GM21390 (cell line): ENCODE measurements around the gene CTSD.

Experiments used
- ATAC-seq: cut with Tn5 transposase; IDR thresholded peaks from one replicate; pipeline ENCODE4 v1.9.1; 2021; ENCODE audit not compliant: unreplicated experiment

Gene CTSD

DNA sequence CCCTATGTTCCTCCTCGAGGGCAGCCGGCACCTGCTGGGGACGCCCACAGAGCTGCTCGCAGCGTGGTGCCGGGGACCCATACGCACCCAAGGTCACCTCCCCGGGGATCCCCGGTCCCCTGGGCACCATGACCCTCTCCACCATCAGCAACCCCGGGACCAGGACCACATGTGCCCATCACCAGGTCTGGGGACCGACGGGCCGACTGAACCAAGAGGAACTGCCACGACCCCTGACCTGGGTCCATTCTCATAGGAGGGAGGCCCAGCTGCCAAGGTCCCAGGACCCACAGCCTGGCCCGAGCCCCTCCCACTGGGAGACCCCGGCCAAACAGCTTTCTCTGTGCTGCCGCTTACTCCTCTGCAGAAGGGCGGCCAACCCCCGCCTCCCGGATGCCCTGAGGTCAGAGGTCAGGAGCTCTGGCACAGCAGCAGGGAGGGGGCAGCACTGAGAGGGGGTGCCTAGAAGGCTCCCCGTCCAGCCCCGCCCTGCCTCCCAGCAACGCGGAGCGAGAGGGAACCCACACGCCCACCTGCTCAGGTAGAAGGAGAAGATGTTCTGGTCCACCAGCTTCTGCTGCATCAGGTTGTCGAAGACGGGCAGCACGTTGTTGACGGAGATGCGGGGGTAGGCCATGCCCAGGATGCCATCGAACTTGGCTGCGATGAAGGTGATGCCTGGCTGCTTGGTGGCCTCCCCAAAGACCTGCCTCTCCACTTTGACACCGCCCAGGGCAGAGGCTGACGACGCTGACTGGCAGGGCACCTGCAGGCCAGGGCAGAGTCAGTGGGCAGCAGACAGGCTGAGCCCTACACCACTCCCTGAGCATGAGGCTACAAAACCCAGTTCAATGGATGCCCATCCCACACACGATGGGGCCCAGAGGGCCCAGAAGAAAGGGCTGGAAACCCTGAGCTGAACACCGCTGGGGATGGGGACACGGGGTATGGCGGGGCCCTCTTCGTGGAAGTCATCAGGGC lies 6.6 kb downstream of the CTSD start:
- ATAC-seq = no peak

DNA sequence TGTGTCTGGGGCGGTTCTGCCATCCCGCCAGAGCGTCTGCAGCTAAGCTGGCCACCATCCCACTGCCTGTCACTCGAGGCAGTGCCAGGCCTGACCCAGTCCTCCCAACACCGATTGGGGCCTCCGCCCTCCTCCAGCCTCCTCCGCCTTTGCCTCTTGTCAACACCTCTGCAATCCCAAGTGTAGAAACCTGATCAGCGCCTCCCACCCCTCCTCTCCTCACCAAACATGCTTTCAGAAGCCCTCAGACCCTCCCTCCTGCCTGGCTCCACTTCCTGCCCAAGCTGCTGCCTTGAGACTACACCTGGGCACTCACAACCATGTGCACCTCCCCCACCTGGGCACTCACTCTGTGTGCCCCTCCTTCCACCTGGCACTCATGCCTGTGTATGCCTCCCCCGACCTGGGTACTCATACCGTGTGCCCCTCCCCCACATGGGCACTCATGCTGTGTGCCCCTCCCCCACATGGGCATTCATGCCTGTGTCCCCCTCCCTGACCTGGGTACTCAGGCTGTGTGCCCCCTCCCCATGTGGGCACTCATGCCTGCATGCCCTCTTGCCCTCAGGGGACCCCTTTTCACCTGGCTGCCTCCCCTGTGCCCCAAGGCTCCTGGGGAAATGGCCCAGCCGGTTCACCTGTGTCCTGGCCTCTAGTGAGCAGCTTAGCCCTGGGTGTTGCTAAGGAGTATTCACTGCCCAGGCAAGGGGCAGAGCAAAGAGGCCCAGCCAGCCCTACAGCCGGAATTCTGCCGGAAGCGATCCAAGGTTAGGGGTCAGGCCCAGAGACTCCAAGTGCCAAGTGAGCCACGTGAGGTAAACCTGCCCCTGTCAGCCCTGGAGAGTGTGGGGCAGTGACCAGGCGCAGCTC lies 7.8 kb downstream of the CTSD start:
- no peak for ATAC-seq

DNA sequence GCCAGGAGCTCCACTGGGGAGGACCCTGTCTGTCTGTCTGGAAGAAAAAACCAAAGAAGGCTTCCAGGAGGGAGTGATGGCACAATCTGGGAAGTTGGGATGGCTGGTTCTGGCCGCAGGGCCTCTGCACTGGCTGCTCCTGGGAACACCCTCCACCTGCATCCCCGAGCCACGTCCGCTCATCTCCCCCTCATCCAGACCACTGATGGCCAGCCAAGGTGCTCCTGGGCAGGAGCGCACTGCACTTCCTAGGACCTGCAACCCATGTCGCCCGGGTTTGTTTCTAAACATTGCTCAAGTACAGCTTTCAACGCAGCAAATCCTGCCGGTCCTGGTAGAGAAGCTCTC lies 8.4 kb downstream of the CTSD start:
- no peak for ATAC-seq

DNA sequence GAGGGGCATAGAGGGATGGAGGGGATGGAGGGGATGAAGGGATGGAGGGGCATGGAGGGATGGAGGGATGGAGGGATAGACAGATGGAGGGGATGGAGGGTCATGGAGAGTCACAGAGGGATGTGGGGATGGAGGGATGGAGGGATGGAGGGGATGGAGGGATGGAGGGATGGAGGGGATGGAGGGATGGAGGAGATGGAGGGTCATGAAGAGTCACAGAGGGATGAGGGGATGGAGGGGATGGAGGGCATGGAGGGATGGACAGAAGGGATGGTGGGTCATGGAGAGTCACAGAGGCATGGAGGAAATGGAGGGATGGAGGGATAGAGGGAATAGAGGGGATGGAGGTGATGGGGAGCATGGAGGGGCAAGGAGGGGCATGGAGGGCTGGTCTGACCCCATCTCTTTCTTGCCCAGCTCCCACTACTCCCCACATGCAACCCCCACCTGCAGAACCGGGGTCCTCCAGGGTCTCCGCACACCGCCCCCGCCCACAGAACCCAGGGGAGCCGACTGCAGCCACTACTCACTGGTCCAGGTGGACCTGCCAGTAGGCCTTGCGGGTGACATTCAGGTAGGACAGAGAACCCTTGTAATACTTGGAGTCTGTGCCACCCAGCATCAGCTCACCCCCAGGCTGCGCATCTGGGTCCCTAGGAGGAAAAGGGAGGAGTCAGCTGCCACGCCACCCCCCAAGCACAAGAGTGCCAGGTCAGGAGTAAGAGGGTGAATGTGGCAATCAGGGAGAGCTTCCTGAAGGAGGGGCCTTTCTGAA lies 9.2 kb downstream of the CTSD start:
- ATAC-seq = no peak

DNA sequence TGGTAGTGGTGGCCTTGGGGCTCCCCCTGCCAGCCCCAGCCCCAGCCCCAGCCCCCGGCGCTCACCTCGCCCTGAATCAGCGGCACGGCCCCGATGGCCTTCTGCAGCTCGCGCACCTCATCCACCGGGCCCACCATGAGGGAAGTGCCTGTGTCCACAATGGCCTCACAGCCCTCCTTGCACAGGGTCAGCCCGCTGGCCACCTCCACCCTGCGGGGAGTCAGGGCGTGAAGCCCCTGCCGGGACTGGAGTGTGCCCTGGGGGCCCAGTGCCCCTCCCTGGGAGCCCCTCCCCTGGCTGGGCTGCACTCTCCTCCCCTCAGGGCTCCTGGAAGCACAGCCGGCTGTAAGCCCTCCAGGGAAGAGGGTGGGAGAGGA lies 9.8 kb downstream of the CTSD start:
- no peak for ATAC-seq

DNA sequence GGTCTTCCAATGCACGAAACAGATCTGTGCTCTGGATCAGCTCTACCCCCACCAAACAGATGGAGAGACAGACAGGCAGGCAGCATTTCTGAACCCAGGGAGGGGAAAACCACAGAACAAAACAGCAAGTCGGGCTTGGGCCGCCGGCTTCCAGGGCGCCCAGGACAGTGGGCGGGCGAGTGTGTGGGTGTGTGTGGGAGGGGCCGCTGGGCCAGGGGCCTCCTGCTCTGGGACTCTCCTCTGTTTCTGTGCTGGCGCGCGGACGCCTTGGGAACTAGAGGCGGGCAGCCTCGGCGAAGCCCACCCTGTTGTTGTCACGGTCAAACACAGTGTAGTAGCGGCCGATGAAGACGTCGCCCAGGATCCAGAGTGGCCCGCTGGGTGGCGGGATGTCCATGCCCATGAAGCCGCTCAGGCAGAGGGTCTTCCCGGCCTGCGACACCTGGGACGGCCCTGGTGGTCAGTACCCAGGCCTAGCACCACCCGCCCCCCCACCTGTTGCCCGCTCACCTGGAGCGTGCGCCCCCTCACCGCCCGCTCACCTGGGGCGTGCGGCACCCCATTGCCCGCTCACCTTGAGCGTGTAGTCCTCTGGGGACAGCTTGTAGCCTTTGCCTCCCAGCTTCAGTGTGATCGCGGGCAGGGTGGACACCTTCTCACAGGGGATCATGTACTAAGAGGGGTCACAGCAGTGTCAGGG lies 10.3 kb downstream of the CTSD start:
- no peak for ATAC-seq

DNA sequence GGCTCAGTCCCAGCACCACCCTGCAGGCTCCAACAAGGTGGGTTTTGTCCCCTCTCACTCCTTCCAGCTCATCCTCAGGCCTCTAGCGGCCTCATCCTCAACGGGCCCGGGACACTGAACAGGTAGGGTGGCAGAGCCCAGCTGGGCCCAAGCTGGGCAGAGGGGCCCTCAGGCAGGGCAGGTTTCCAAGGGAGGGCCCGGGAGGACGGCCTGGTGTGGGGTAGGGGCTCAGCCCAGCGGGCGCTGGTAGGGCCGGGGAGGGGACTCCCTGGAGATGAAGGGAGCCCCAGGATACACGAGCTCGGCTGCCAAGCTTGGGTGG lies 10.9 kb downstream of the CTSD start:
- no peak for ATAC-seq

DNA sequence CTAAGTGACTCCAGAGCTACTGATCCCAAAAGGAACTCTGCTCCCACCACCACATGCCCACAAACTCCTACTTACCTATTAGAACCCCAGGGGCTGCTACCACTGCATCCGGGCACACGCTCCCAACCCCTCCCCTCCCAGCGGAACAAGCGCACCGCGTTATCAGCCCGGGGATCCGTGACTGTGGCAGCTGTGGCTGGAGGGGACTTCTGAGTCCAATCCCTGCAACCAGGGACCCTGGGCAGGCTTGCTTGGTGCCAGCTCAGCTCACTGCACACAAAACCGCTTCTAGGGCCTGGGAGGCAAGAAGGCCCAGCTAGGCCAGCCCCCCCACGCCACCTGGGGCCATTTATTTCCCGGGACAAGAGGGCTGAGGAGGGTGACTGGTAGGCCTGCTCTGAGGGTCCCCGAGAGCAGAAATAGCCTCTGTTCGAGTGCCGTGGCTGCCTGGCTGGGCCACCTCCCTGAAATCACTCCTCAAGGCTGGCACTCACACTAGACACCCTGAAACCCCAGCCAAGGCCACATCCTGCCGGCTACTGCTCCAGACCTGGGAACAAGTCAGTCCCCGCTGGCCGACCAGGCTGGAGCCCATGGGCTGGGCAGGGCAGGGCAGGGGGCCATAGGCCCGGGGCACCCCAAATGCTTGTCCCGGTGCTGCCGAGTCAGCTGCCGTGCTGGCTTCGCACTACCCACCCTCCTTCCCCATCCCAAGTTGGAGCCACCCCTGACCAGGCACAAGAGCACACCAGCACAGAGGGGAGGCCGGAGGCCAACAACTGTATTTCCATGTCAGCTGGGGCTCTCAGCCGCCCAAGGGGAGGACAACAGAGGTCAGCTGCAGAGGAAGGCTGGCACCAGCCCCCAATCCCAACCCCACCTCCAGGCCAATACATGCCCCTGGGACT lies 11.5 kb downstream of the CTSD start:
- no peak for ATAC-seq

DNA sequence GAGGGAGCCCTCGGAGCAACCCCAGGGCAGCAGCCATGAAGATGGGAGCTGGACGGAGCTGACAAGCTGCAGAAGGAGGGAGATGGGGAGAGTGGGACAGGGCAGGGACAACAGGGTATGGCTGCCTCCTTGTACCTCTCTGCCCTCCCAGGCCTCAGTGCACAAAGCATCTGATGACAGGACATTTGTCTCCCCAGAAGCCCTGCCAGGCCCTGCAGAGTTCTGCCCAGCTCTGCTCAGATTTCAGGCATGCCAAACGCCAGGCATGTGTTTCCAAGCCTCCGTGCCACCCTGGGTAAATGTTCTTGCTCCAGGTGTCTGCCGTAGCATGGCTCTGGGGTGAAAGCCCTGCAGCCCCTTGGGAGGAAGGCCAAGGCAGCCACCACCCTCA lies 12.2 kb downstream of the CTSD start:
- no peak for ATAC-seq

DNA sequence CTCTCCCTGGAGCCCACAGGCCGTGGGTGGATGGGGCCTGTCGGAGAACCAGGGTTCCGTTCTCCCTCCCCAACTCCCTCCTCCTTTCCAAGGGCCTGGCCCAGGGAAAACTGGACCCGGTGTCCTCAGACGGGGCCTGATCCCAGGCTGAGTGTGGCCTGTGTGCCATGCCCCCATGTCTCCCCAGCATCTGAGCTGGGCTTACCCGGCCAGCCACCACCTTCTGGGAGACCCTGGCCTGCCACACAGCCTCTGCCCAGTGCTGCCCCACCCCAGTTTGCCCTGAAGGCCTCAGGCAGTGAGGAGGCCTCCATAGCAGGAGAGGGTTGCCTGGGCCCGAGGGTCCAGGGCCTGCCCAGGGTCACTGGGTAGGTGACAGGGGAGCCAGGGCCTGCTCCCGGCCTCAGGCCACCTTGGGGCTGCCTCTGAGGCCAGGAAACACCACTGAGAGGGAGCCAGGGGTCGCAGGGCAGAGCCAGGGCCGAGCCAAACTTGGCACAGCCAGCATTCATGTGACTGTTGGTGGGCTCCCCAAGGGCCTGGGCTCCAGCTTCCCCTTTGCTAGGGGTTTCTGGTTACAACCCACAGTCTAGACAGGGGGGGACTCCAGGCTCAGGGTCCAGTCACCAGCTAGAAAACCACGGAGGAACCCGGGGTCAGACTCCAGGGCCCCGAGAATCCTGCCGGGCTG lies 12.7 kb downstream of the CTSD start:
- no peak for ATAC-seq

DNA sequence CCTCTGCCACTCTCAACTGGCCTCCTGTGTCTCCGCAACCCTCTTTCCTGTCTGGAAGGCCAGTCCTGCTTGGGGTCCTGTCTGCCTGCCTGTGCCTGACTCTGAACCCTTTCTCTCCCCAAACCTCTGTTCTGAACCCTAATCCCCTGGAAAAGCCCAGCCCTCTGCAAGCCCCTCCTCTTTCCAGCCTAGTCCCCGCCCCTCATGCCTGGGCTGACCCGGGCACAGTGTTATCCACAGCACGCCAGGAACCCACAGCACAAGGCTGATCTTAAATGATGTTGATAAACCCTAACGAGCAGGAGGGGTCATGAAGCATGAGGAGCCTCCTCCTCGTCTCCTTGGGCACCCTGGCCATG lies 13.3 kb downstream of the CTSD start, which contains the start of gene IFITM10:
IFITM10 (minus strand) TSS at position 115 of the 359 bp plus-strand sequence. CDS start 153 bp downstream, outside the sequence.
- no peak for ATAC-seq

DNA sequence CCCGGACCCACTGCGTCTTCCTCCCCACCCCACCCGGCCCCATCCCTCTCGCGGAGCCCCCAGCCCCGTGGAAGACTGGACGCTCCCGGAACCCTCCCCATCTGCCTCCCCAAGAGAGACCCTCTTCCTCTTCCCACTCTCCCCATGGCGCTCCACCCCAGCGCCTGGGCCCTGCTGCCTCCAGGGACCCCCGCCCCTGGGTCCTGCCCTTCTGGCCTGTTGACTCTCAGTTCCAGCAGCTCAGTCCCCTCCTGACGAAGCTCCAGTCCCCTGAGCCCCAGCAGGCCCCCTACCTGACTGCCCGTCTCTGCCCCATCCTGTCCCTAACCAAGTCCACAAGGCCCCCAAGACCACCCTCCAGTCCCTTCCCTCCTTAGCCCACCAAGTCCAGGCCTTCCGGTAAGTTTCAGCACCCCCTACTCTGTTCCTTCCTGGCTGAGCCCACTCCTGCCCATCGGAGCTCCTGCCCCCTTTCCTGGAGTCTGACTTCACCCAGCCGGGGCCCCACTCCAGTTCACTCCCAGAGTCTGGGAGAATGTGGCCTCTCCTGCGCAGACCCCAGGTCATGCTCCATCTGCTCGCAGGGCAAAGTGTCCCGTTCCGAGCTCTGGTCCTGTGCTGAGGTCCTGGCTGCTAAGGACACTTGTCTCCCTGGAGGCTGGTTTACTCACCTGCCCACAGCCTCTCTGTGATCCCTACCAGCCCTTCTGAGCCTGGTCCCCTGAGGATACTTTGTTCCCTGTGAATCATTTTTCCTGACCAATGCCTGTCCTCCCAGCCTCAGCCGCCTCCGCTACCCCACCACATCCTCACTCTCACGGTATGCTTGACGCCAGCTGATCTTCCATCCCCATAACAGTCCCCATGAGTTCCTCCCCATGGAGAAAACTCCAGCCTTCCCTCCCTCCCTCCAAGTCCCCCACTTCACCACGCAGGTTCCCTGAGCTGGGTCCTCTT lies 14.1 kb downstream of the CTSD start:
- no peak for ATAC-seq

DNA sequence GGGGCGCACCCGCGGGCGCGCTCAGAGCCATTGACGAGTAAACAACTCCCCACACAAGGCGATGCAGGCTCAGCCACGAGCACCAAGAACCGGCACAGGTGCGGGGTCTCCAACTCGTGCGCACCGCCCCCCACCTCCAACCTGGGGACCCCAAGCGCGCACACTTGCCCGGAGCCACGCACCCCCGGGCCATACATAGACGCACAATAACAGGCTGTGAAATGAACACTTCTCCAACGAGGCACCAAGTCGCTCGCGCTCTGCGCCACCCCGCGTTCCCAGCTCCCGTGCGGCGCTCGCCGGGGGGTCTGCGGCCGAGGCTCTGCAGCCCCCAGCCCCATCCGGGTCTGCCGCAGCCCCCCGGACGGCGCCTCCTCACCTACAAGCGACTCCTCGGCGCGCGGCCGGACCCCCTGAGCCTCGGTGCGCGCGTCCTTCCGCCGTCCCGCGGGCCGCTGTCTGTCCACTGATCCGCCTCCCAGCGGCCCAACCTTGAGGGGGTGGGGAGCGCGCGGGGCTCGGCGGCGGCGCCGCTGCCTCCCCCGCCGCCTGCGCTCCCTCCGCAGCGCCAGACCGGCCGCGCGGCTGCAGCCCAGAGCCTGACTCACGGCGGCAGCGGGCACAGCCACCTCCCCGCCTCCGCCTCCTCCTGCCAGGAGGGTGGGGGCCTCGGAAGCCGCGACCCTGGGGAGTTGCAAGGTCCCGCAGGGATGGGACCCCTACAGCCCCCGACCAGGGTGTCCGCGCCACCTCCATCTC lies 14.9 kb downstream of the CTSD start:
- ATAC-seq = no peak

DNA sequence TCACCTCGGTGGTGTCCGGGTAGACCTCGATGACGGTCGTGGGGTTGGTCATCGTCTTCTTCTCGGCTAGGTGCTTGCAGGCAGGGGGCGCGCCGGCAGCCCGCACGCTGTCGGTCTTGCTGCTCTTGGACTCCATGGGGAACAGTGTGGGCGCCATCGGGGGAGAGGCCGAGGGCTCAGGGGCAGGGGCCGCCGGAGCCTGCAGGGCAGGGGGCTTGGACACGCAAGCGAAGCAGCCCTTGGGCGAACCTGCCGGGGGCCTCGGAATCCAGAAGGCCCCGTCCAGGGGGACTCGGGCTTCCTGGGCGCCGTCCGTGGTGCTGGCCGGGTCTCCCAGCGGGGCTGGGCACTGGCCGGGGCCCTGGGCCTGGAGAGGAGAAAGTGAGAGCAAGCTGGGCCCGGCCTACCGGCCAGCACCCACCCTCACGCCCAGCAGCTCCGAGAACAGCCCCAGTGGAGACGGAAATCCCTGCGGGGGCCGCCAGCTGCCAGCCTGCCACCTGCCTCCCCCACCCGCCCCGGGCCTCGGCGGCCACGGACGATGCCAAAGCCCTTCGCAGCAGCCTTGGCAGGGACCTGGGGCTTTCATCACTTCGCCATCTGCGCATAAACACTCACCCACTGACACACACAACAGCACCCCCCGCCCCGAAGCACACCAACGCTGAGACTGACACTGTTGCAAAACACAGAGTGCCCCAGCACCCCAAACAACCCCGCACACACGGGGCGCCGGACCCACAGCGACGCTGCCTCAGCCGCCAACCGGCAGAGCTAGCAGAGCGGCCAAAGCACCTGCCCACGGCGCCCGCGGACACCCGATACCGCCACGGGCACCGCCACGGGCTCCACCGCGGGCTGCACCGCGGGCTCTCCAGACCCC lies 15.7 kb downstream of the CTSD start:
- no peak for ATAC-seq

DNA sequence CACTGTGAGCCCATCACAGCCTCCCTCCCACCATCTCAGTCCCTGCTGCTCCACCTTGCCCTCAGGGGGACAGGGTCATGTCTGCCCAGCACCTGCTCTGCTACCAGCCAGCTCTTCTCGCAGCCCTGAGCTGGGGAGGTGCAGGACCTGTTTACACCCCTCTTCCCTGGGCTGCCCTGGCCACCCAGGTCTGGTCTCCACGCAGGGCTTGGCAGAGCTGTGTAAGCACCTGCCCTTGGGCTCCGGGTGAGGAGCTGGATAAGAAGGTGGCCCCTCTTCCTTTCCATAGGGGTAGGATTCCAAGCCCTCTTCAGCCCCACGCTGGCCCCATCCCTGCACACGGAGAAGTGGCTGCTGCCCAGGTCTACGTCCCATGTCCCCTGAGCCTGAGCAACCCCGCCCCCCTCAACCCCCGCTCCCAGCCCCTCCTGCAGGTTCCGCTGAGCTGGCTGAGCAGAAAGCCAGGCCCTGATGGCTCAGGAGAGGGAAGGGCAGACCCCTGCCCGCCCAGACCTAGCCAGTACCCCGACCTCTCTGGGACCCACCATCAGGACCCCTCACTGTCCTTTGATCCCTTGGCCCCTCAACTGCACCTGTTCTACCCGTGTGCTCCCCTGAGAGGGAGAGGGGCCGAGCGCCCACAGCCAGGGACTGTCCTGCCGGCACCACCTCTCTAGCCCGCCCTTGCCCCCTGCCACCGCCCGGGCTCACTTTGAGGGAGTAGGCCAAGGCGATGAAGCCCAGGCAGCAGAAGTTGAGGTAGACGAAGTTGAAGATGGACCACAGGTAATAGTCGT lies 16.6 kb downstream of the CTSD start:
- no peak for ATAC-seq

DNA sequence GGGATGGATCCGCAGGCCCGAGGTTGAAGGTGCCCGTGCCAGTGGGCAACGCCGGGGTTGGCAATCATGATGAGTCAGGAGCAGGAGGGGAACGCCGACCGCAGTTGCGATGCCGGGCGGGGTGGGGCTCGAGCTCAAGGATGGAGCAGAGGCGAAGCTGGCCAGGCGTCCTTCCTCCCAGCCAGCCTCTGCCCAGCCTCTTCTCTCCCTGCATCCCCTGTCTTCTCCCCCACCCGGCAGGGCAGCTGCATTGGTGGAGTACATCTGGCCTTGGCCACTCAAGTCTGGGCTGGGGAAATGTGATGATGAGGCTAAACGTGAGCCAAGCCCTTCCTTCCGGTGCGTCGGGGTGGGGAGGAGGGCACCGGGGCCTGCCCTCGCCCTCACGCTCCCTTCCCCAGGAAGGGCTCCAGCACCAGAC lies 17.2 kb downstream of the CTSD start:
- no peak for ATAC-seq
